NCI-H2029 treated with DMSO at 0.1 percent for 48 hours (cell line): ENCODE results near the gene PEG3.
"Not testable (repeated sequence)": the region's sequence is repeated elsewhere in the genome, so short reads cannot be mapped to it uniquely, and the experiment has no call there.

Experiments
- DNase-seq: peaks from one replicate; lab custom pipeline; 2025; lab: John Stamatoyannopoulos, UW

The PEG3 gene

GRCh38 chr19:56840451-56841192 lies at the start of gene PEG3, which contains the start of gene ZIM2:
Gene PEG3, minus strand, starts transcription at chr19:56840726. Its CDS starts 16,071 bp downstream, at chr19:56824655.
Gene ZIM2, minus strand, starts transcription at chr19:56840726. Its CDS starts 16,449 bp downstream, at chr19:56824277.
- DNase-seq = no peak

- no peak for DNase-seq
These were observed 44.9 kb upstream of the PEG3 start for GRCh38 chr19:56885173-56885985.

- no peak for DNase-seq
These were observed 43.9 kb upstream of the PEG3 start for GRCh38 chr19:56884441-56884840.

GRCh38 chr19:56880592-56881190 lies 40.2 kb upstream of the PEG3 start:
- no peak for DNase-seq

GRCh38 chr19:56877069-56877715 lies 36.7 kb upstream of the PEG3 start:
- no peak for DNase-seq

- no peak for DNase-seq
These were observed 35.2 kb upstream of the PEG3 start for GRCh38 chr19:56875717-56876116.

- no peak for DNase-seq
These were observed 34.0 kb upstream of the PEG3 start for GRCh38 chr19:56874530-56874929.

- DNase-seq = no peak
These were observed 33.0 kb upstream of the PEG3 start for GRCh38 chr19:56873493-56873892.

GRCh38 chr19:56869886-56870285 lies 29.4 kb upstream of the PEG3 start:
- no peak for DNase-seq

GRCh38 chr19:56868446-56868845 lies 27.9 kb upstream of the PEG3 start:
- no peak for DNase-seq

GRCh38 chr19:56866538-56866937 lies 26.0 kb upstream of the PEG3 start:
- no peak for DNase-seq

GRCh38 chr19:56864443-56865125 lies 24.1 kb upstream of the PEG3 start:
- no peak for DNase-seq

- DNase-seq = no peak
These were observed 22.2 kb upstream of the PEG3 start for GRCh38 chr19:56862741-56863140.

GRCh38 chr19:56860409-56860808 lies 19.9 kb upstream of the PEG3 start:
- not testable (repeated sequence) for DNase-seq

GRCh38 chr19:56858026-56858425 lies 17.5 kb upstream of the PEG3 start:
- no peak for DNase-seq

GRCh38 chr19:56856822-56857221 lies 16.3 kb upstream of the PEG3 start:
- DNase-seq = no peak

- DNase-seq = not testable (repeated sequence)
These were observed 11.8 kb upstream of the PEG3 start for GRCh38 chr19:56852361-56852760.

- DNase-seq = no peak
These were observed 7.6 kb upstream of the PEG3 start for GRCh38 chr19:56848166-56848565.

- no peak for DNase-seq
These were observed 1.9 kb upstream of the PEG3 start for GRCh38 chr19:56842412-56842811.

- no peak for DNase-seq
These were observed 642 bp upstream of the PEG3 start for GRCh38 chr19:56841193-56841543.

GRCh38 chr19:56839652-56840450 lies 675 bp downstream of the PEG3 start:
- DNase-seq = no peak
